Measurements from ENCODE around the gene NDUFA9. TPM values are rescaled to one million over a fixed set of nuclear protein-coding genes. Genes with fewer than 3 reads are reported as not detected.

The NDUFA9 gene
- total and polyA plus RNA-seq, 2 donors from 2014 or later = 96.9 to 250 TPM

- Histone ChIP-seq H3K9me3 (ENCODE audit: control insufficient read depth in 2 of 3, insufficient read depth in 1 of 3, low read length in 3 of 3) (no peaks in the 10 kb centered on the region), H3K4me3 (ENCODE audit: low read length in 3 of 3) (no peak overlapping the region), H3K9ac (ENCODE audit: low read length in 3 of 3) (no peak overlapping the region), H3K4me1 (ENCODE audit: control insufficient read depth in 2 of 3, insufficient read depth in 2 of 3, low read depth in 1 of 3, low read length in 3 of 3) (no peaks in the 10 kb centered on the region), H3K36me3 (ENCODE audit: control insufficient read depth in 2 of 3, insufficient read depth in 3 of 3, low read length in 3 of 3) (peaks cover 3 to 23% (median 18%) of the 10 kb centered on the region in 3 donors), H3K27ac (ENCODE audit: low read depth in 2 of 2, low read length in 2 of 2) (no peak overlapping the region), H3K27me3 (ENCODE audit: control insufficient read depth, insufficient read depth, low read length) (no peaks in the 10 kb centered on the region)
- intact Hi-C loops (cut with DNase I) = no loop called here
- FAIRE-seq (no peak), DNase-seq (no peak)
- TF ChIP-seq CTCF (IDR thresholded peaks at IDR 0.05; ENCODE audit: borderline replicate concordance, extremely low read depth, insufficient read depth) = no peak
Measured at GRCh38 chr12:4615667-4616066, 33.2 kb upstream of the NDUFA9 start.

- H3K27ac ChIP-seq (ENCODE audit: low read depth in 2 of 2, low read length in 2 of 2) = no peak overlapping the region
- intact Hi-C loops (cut with DNase I) = no loop called here
- DNase-seq = no peak
Measured at GRCh38 chr12:4621511-4621910, 27.4 kb upstream of the NDUFA9 start.

GRCh38 chr12:4626543-4626942 is 22.4 kb upstream of the NDUFA9 start:
- no peak for TF ChIP-seq CTCF (IDR thresholded peaks at IDR 0.05; ENCODE audit: borderline replicate concordance, extremely low read depth, insufficient read depth)
- Histone ChIP-seq H3K27ac (ENCODE audit: low read depth in 2 of 2, low read length in 2 of 2) (no peak overlapping the region), H3K9ac (ENCODE audit: low read length in 3 of 3) (no peak overlapping the region), H3K4me3 (ENCODE audit: low read length in 3 of 3) (no peak overlapping the region), H3K9me3 (ENCODE audit: control insufficient read depth in 2 of 3, insufficient read depth in 1 of 3, low read length in 3 of 3) (no peaks in the 10 kb centered on the region), H3K36me3 (ENCODE audit: control insufficient read depth in 2 of 3, insufficient read depth in 3 of 3, low read length in 3 of 3) (no peaks in the 10 kb centered on the region), H3K27me3 (ENCODE audit: control insufficient read depth, insufficient read depth, low read length) (no peaks in the 10 kb centered on the region), H3K4me1 (ENCODE audit: control insufficient read depth in 2 of 3, insufficient read depth in 2 of 3, low read depth in 1 of 3, low read length in 3 of 3) (no peaks in the 10 kb centered on the region)
- intact Hi-C loops (cut with DNase I) = no loop called here
- DNase-seq = no peak
- FAIRE-seq = no peak

More at GRCh38 chr12:4621511-4621910, 27.4 kb upstream of the NDUFA9 start:
- H3K27me3 ChIP-seq (ENCODE audit: control insufficient read depth, insufficient read depth, low read length) = no peaks in the 10 kb centered on the region
- TF ChIP-seq CTCF (IDR thresholded peaks at IDR 0.05; ENCODE audit: borderline replicate concordance, extremely low read depth, insufficient read depth) = no peak
- H3K36me3 ChIP-seq (ENCODE audit: control insufficient read depth in 2 of 3, insufficient read depth in 3 of 3, low read length in 3 of 3) = no peaks in the 10 kb centered on the region
- no peaks in the 10 kb centered on the region for H3K4me1 ChIP-seq (ENCODE audit: control insufficient read depth in 2 of 3, insufficient read depth in 2 of 3, low read depth in 1 of 3, low read length in 3 of 3)
- no peak overlapping the region for H3K9ac ChIP-seq (ENCODE audit: low read length in 3 of 3)
- H3K4me3 ChIP-seq (ENCODE audit: low read length in 3 of 3) = no peak overlapping the region
- FAIRE-seq = no peak
- no peaks in the 10 kb centered on the region for H3K9me3 ChIP-seq (ENCODE audit: control insufficient read depth in 2 of 3, insufficient read depth in 1 of 3, low read length in 3 of 3)

GRCh38 chr12:4628406-4628805 is 20.5 kb upstream of the NDUFA9 start:
- no peak for TF ChIP-seq CTCF (IDR thresholded peaks at IDR 0.05; ENCODE audit: borderline replicate concordance, extremely low read depth, insufficient read depth)
- H3K27me3 ChIP-seq (ENCODE audit: control insufficient read depth, insufficient read depth, low read length) = no peaks in the 10 kb centered on the region
- no peak overlapping the region for H3K9ac ChIP-seq (ENCODE audit: low read length in 3 of 3)
- H3K9me3 ChIP-seq (ENCODE audit: control insufficient read depth in 2 of 3, insufficient read depth in 1 of 3, low read length in 3 of 3) = no peaks in the 10 kb centered on the region
- no peaks in the 10 kb centered on the region for H3K36me3 ChIP-seq (ENCODE audit: control insufficient read depth in 2 of 3, insufficient read depth in 3 of 3, low read length in 3 of 3)
- FAIRE-seq (no peak), DNase-seq (no peak)
- intact Hi-C loops (cut with DNase I) = no loop called here
- no peaks in the 10 kb centered on the region for H3K4me1 ChIP-seq (ENCODE audit: control insufficient read depth in 2 of 3, insufficient read depth in 2 of 3, low read depth in 1 of 3, low read length in 3 of 3)
- H3K27ac ChIP-seq (ENCODE audit: low read depth in 2 of 2, low read length in 2 of 2) = no peak overlapping the region
- no peak overlapping the region for H3K4me3 ChIP-seq (ENCODE audit: low read length in 3 of 3)

All from kidney (tissue), 14 donors.